Measurements from ENCODE around the gene DACT2. TPM values are rescaled to one million over a fixed set of nuclear protein-coding genes. Genes with fewer than 3 reads are reported as not detected.

Gene DACT2
- total RNA-seq (1 to 10 TPM in 1 of 2 donors, under 1 TPM in 1; 0.42 to 2.8 TPM), polyA plus RNA-seq (1 to 10 TPM in 1 of 2 donors, under 1 TPM in 1; 0.25 to 1.3 TPM)

- Histone ChIP-seq H3K4me1 (ENCODE audit: control insufficient read depth in 4 of 4, insufficient read depth in 4 of 4, low read length in 3 of 4) (peaks cover 0 to 17% (median 10%) of the 10 kb centered on the region in 4 donors), H3K36me3 (ENCODE audit: control insufficient read depth in 4 of 4, insufficient read depth in 3 of 4, low read depth in 1 of 4, low read length in 3 of 4) (no peaks in the 10 kb centered on the region), H3K27ac (ENCODE audit: low read depth in 1 of 2, low read length in 2 of 2) (peak within 1 kb of the TSS; percentile 25 to 27), H3K9ac (ENCODE audit: low read depth in 1 of 2, low read length in 2 of 2) (no peak within 1 kb of the TSS), H3K9me3 (ENCODE audit: control insufficient read depth in 4 of 4, low read length in 3 of 4) (no peaks in the 10 kb centered on the region), H3K4me3 (ENCODE audit: low read depth in 1 of 3, low read length in 3 of 3) (peak within 1 kb of the TSS; percentile 27 to 80 (median 47)), H3K27me3 (ENCODE audit: control insufficient read depth in 4 of 4, insufficient read depth in 4 of 4, low read length in 3 of 4) (no peaks in the 10 kb centered on the region)
- DNase-seq (ENCODE audit: low spot score) = no peak
- WGBS = 3% methylated on average over 92 of the region's 92 CpGs
- TF ChIP-seq EGR1 (IDR thresholded peaks at IDR 0.05; ENCODE audit: low read depth in 2 of 2) (no peak), GABPA (IDR thresholded peaks at IDR 0.05 in 1 of 2, conservative IDR thresholded peaks at IDR 0.05 in 1 of 2) (no peak), HNF4G (IDR thresholded peaks at IDR 0.05) (no peak), FOXA2 (IDR thresholded peaks at IDR 0.05) (no peak), NR2F2 (IDR thresholded peaks at IDR 0.05) (no peak), RXRA (IDR thresholded peaks at IDR 0.05) (no peak)
Measured at GRCh38 chr6:168319279-168320111, at the start of gene DACT2. Gene DACT2, minus strand, starts transcription at chr6:168319777. Its CDS starts 144 bp downstream, at chr6:168319633.

- Histone ChIP-seq H3K4me1 (ENCODE audit: control insufficient read depth in 4 of 4, insufficient read depth in 4 of 4, low read length in 3 of 4) (no peaks in the 10 kb centered on the region), H3K27me3 (ENCODE audit: control insufficient read depth in 4 of 4, insufficient read depth in 4 of 4, low read length in 3 of 4) (peaks cover 0 to 5% (median 0%) of the 10 kb centered on the region in 4 donors), H3K9ac (ENCODE audit: low read depth in 1 of 2, low read length in 2 of 2) (no peak overlapping the region), H3K4me3 (ENCODE audit: low read depth in 1 of 3, low read length in 3 of 3) (no peak overlapping the region), H3K9me3 (ENCODE audit: control insufficient read depth in 4 of 4, low read length in 3 of 4) (no peaks in the 10 kb centered on the region), H3K36me3 (ENCODE audit: control insufficient read depth in 4 of 4, insufficient read depth in 3 of 4, low read depth in 1 of 4, low read length in 3 of 4) (no peaks in the 10 kb centered on the region), H3K27ac (ENCODE audit: low read depth in 1 of 2, low read length in 2 of 2) (no peak overlapping the region)
- 86% methylated on average over 7 of the region's 7 CpGs for WGBS
- no peak for TF ChIP-seq JUND (IDR thresholded peaks at IDR 0.05)
- TF ChIP-seq RXRA (IDR thresholded peaks at IDR 0.05) = no peak
- no peak for TF ChIP-seq CTCF (IDR thresholded peaks at IDR 0.05; ENCODE audit: low read depth, low read length, missing input control)
- no peak for TF ChIP-seq ZBTB33 (IDR thresholded peaks at IDR 0.05)
- TF ChIP-seq HNF4A (conservative IDR thresholded peaks at IDR 0.05) = no peak
- TF ChIP-seq NR2F2 (IDR thresholded peaks at IDR 0.05) = no peak
- no peak for TF ChIP-seq REST (IDR thresholded peaks at IDR 0.05)
- TF ChIP-seq YY1 (IDR thresholded peaks at IDR 0.05) = no peak
- no peak for TF ChIP-seq GABPA (IDR thresholded peaks at IDR 0.05 in 1 of 2, conservative IDR thresholded peaks at IDR 0.05 in 1 of 2)
- TF ChIP-seq SP1 (IDR thresholded peaks at IDR 0.05) = no peak
- no peak for TF ChIP-seq ATF3 (IDR thresholded peaks at IDR 0.05)
- no peak for TF ChIP-seq FOXA1 (IDR thresholded peaks at IDR 0.05)
- no peak for TF ChIP-seq TAF1 (conservative IDR thresholded peaks at IDR 0.05)
- TF ChIP-seq EGR1 (IDR thresholded peaks at IDR 0.05; ENCODE audit: low read depth in 2 of 2) = no peak
- TF ChIP-seq MAX (IDR thresholded peaks at IDR 0.05) = no peak
- TF ChIP-seq HNF4G (IDR thresholded peaks at IDR 0.05) = no peak
- TF ChIP-seq FOXA2 (IDR thresholded peaks at IDR 0.05) = no peak
- TF ChIP-seq RAD21 (IDR thresholded peaks at IDR 0.05) = no peak
- no peak for DNase-seq (ENCODE audit: low spot score)
Measured at GRCh38 chr6:168368936-168369335, 49.4 kb upstream of the DACT2 start.

Data from liver (tissue), 9 donors.